HCT116 (cell line): ENCODE results near the gene CCNJ.

ENCODE experiments used
- EGR1 ChIP-seq: IDR thresholded peaks from 2 replicates; pipeline ENCODE4 v1.6.1; 2012; ENCODE audit warnings: low read depth
- ELF1 ChIP-seq: IDR thresholded peaks from 2 replicates; pipeline ENCODE4 v1.6.1; 2012; ENCODE audit warnings: low read depth, borderline replicate concordance
- EZH2 ChIP-seq: fragments of 200-600 bp; sonication (generic); IDR thresholded peaks from 2 replicates; pipeline ENCODE4 v1.6.1; 2017; ENCODE audit warnings: antibody characterized with exemption, mixed run types
- EZH2phosphoT487 ChIP-seq: fragments of 200-600 bp; IDR thresholded peaks from 2 replicates; pipeline ENCODE4 v1.6.1; 2018; ENCODE audit warnings: antibody characterized with exemption, borderline replicate concordance
- POLR2A ChIP-seq: IDR thresholded peaks from 2 replicates; pipeline ENCODE4 v1.7.0; 2011; ENCODE audit warnings: borderline replicate concordance; ENCODE audit not compliant: insufficient read depth, insufficient read length; ENCODE audit errors: extremely low read depth
- RAD21 ChIP-seq: IDR thresholded peaks from 2 replicates; pipeline ENCODE4 v1.6.1; 2012; ENCODE audit warnings: low read depth, mild to moderate bottlenecking
- REST ChIP-seq: IDR thresholded peaks from 2 replicates; pipeline ENCODE4 v1.6.1; 2012; ENCODE audit warnings: low read depth
- SP1 ChIP-seq: IDR thresholded peaks from 2 replicates; pipeline ENCODE4 v1.6.1; 2012; ENCODE audit warnings: low read depth
- TF ChIP-seq, protein P1 (sequence below): IDR thresholded peaks from 2 replicates; pipeline ENCODE4 v1.6.1; 2012
- TF ChIP-seq, protein P2 (sequence below), 3 experiments: fragments of 200-600 bp in 1 of 3; sonication (generic) in 1 of 3; IDR thresholded peaks in 2 of 3; conservative IDR thresholded peaks in 1 of 3; 2 replicates each; pipeline ENCODE4 v1.5.1; 2012 to 2017; ENCODE audit warnings: low read depth in 2 of 3, low read length in 2 of 3, antibody characterized with exemption in 1 of 3, borderline replicate concordance in 1 of 3, control low read depth in 1 of 3, mild to moderate bottlenecking in 1 of 3, mixed read lengths in 1 of 3, mixed run types in 1 of 3, moderate library complexity in 1 of 3; ENCODE audit not compliant: insufficient read depth in 1 of 3
- TF ChIP-seq, protein P3 (sequence below): IDR thresholded peaks from 2 replicates; pipeline ENCODE4 v1.6.1; 2012

DNA sequence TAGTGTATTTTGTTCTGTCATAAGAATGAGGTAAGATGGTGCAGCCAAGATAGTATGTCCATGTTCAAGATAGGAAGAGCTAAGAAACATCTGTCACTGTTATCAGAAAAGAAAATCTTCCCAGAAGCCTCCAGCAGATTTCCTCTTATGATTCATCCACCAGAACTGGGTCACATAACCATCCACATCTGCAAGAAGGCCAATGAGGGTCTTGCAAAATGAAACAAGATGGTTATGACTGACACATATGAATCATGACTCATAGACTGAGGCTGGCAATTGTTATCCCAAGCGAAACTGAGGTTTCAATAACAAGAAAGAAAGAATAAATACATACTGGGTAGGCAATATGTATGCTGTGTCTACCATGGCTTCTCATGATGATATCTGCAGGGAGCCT, 30.3 kb downstream of the CCNJ start:
- no peak for TF ChIP-seq POLR2A
- TF ChIP-seq, protein P1, sequence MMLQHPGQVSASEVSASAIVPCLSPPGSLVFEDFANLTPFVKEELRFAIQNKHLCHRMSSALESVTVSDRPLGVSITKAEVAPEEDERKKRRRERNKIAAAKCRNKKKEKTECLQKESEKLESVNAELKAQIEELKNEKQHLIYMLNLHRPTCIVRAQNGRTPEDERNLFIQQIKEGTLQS = no peak
- no peak for TF ChIP-seq EGR1
- TF ChIP-seq, protein P2, sequence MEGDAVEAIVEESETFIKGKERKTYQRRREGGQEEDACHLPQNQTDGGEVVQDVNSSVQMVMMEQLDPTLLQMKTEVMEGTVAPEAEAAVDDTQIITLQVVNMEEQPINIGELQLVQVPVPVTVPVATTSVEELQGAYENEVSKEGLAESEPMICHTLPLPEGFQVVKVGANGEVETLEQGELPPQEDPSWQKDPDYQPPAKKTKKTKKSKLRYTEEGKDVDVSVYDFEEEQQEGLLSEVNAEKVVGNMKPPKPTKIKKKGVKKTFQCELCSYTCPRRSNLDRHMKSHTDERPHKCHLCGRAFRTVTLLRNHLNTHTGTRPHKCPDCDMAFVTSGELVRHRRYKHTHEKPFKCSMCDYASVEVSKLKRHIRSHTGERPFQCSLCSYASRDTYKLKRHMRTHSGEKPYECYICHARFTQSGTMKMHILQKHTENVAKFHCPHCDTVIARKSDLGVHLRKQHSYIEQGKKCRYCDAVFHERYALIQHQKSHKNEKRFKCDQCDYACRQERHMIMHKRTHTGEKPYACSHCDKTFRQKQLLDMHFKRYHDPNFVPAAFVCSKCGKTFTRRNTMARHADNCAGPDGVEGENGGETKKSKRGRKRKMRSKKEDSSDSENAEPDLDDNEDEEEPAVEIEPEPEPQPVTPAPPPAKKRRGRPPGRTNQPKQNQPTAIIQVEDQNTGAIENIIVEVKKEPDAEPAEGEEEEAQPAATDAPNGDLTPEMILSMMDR (IDR thresholded peaks at IDR 0.05 in 2 of 3, conservative IDR thresholded peaks at IDR 0.05 in 1 of 3; ENCODE audit: borderline replicate concordance in 1 of 3, insufficient read depth in 1 of 3, low read depth in 2 of 3, low read length in 2 of 3) = no peak
- TF ChIP-seq EZH2phosphoT487 = no peak
- no peak for TF ChIP-seq EZH2
- TF ChIP-seq REST = no peak
- TF ChIP-seq SP1 = no peak
- TF ChIP-seq, protein P3, sequence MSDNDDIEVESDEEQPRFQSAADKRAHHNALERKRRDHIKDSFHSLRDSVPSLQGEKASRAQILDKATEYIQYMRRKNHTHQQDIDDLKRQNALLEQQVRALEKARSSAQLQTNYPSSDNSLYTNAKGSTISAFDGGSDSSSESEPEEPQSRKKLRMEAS = no peak
- TF ChIP-seq ELF1 = no peak
- no peak for TF ChIP-seq RAD21
